Measurements from ENCODE around the gene ERCC2. TPM values are rescaled to one million over a fixed set of nuclear protein-coding genes. Genes with fewer than 3 reads are reported as not detected.
"Not testable (repeated sequence)": the region's sequence is repeated elsewhere in the genome, so short reads cannot be mapped to it uniquely, and the experiment has no call there.

The ERCC2 gene
- total RNA-seq, 2 experiments from 2014 or later = 17.3 to 21.4 TPM

DNA sequence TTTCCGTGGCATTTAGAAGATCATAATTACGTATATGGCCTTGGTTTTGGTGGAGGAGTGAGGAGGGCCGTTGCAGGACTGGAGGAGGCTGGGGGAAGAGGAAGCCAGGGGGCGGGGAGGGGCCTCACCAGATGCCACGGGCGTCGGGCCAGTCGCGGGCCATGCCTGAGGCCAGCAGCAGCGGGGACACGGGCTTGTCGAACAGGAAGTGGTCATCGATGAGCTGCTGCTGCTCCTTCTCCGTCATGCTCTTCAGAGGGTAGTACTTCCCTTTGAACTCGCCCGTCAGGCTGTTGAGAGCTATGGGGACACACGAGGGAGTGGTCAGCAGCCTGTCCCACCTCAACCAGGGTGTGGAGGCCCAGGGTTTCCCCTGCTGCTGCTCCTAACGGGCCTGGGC is 58.8 kb downstream of the ERCC2 start:
- H3K4me3 Mint-ChIP-seq = no peak overlapping the region
- ChIA-PET CTCF (no interaction called here), POLR2A (no interaction called here)
- no peaks in the 10 kb centered on the region for H3K9me3 Mint-ChIP-seq
- H3K4me1 Mint-ChIP-seq = no peaks in the 10 kb centered on the region
- H3K36me3 Mint-ChIP-seq (ENCODE audit: low read depth) = no peaks in the 10 kb centered on the region
- H3K27me3 Mint-ChIP-seq = peaks cover 9% of the 10 kb centered on the region
- H3K27ac Mint-ChIP-seq = no peak overlapping the region
- no peak for DNase-seq

DNA sequence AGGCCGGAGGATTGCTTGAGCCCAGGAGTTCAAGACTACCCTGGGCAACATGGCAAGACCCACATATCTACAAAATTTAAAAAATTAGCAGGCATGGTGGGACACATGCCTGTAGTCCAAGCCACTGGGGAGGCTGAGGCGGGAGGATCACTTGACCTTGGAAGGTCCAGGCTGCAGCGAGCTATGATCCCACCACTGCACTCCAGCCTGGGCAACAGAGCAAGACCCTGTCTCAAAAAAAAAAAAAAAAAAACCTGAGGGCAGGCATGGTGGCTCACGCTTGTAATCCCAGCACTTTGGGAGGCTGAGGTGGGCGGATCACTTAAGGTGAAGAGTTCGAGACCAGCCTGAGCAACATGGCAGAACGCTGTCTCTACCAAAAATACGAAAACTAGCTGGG is 61.1 kb downstream of the ERCC2 start:
- H3K27me3 Mint-ChIP-seq; DNase-seq; H3K27ac Mint-ChIP-seq; POLR2A ChIA-PET; H3K4me1 Mint-ChIP-seq; H3K4me3 Mint-ChIP-seq; H3K9me3 Mint-ChIP-seq; H3K36me3 Mint-ChIP-seq (ENCODE audit: low read depth): not testable (repeated sequence)
- CTCF ChIA-PET = interaction anchor here (0.6 to 1.0 kb wide), 2 partner anchors 18 to 329 kb away, joined by 4 to 5 read pairs; no protein-coding TSS in a partner anchor

DNA sequence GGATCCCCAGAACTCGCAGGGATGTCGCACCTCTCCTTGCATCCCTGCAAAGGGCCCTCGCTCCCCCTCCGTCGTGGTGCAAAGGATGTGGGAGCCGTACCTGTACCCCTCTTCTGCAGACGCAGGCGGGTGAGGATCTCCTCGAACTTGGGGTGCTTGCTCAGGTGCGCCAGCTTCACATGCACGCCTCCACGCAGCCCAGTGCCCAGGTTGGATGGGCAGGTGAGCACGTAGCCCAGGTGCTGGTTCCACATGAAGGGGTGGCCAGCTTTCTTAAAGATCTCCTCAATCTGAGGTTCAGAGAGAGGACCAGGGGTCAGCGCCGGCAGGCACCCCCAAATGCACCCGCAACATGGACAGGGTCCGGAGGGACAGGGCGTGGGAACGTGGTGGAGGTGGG is 63.0 kb downstream of the ERCC2 start:
- POLR2A ChIA-PET = no interaction called here
- no peak for DNase-seq
- H3K36me3 Mint-ChIP-seq (ENCODE audit: low read depth) = no peaks in the 10 kb centered on the region
- H3K4me3 Mint-ChIP-seq = no peak overlapping the region
- no peaks in the 10 kb centered on the region for H3K4me1 Mint-ChIP-seq
- CTCF ChIA-PET = no interaction called here
- H3K9me3 Mint-ChIP-seq = no peaks in the 10 kb centered on the region
- no peaks in the 10 kb centered on the region for H3K27me3 Mint-ChIP-seq
- no peak overlapping the region for H3K27ac Mint-ChIP-seq

DNA sequence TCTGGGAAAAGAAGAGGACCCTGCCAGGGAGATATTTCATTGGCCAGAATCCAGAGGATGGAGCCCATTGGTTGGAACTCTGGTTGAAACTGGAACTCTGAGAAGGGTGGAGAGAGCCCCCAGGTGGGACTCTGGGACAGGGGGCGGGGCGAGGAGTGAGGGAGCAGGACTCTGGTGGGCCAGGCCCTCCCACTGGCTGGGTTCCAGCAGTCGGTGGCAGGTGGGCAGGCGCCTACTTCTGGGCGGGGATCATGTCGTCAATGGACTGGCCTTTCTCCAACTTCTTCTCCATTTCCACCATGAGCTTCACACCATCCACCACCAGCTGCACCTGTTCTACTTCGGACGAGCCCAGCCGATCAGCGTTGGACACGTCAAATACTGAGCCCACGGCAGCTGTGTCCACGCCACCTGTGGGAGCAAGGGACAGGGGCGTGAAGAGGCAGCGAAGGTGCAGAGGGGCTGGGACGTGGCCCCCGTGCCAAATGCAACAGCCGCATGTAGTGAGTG is 63.8 kb downstream of the ERCC2 start:
- DNase-seq = no peak
- Mint-ChIP-seq H3K4me3 (no peak overlapping the region), H3K36me3 (ENCODE audit: low read depth) (no peaks in the 10 kb centered on the region), H3K9me3 (no peaks in the 10 kb centered on the region), H3K27ac (no peak overlapping the region), H3K4me1 (no peaks in the 10 kb centered on the region), H3K27me3 (no peaks in the 10 kb centered on the region)
- POLR2A ChIA-PET = no interaction called here
- CTCF ChIA-PET = no interaction called here

DNA sequence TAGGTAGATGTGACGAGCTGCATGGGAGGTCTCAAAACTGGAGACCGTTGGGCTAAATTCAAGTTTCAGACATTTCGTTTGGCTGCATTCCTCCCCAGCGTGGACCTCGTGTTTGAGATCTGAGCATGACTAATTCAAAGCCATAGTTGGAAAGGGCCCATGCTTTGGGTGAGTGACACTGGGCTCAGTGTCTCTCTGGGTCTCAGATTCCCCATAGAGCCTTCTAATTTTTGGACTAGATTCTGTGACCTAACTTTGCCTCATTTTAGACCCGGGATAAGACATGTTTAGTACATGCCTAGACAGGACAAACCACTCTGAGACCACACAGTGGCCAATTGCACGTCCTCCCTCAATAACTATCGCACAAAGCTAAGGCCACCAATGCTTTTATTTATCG is 64.3 kb downstream of the ERCC2 start:
- no peaks in the 10 kb centered on the region for H3K4me1 Mint-ChIP-seq
- POLR2A ChIA-PET = no interaction called here

DNA sequence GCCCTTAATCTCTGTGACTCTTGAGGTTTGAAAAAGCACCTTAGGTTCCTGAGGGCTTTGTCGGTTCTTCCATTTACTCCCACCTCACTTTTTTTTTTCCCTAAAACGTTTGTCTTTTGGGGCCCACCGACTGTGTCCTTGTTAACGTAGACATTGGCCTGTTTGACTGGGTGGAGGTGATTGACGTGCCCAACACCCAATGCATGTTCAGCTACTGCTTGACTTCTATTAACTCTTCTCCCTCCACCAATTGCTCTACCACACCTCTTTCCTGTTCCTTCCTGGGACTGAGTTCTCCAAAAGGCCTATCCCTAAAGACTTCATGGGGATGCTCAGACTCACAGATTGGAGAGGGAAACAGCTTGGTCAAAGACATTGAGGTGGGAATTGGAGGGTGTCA is 65.0 kb downstream of the ERCC2 start:
- no peaks in the 10 kb centered on the region for H3K4me1 Mint-ChIP-seq
- H3K4me3 Mint-ChIP-seq = no peak overlapping the region
- H3K27me3 Mint-ChIP-seq = no peaks in the 10 kb centered on the region
- H3K36me3 Mint-ChIP-seq (ENCODE audit: low read depth) = no peaks in the 10 kb centered on the region
- H3K9me3 Mint-ChIP-seq = no peaks in the 10 kb centered on the region
- no peak overlapping the region for H3K27ac Mint-ChIP-seq
- no peak for DNase-seq
- POLR2A ChIA-PET = interaction anchor here (0.6 kb wide), 1 partner anchor 30 kb away, joined by 3 read pairs; no protein-coding TSS in a partner anchor
- CTCF ChIA-PET = interaction anchor here (0.6 kb wide), 1 partner anchor 39 kb away, joined by 3 read pairs; no protein-coding TSS in a partner anchor

More for the DNA sequence above, 64.3 kb downstream of the ERCC2 start:
- CTCF ChIA-PET = interaction anchor here (0.6 kb wide), 1 partner anchor 38 kb away, joined by 3 read pairs; no protein-coding TSS in a partner anchor
- Mint-ChIP-seq H3K9me3 (no peaks in the 10 kb centered on the region), H3K27ac (no peak overlapping the region), H3K27me3 (no peaks in the 10 kb centered on the region), H3K4me3 (no peak overlapping the region), H3K36me3 (ENCODE audit: low read depth) (no peaks in the 10 kb centered on the region)
- DNase-seq = no peak

- DNase-seq = no peak
- Mint-ChIP-seq H3K36me3 (ENCODE audit: low read depth) (no peaks in the 10 kb centered on the region), H3K27ac (no peak overlapping the region), H3K27me3 (no peaks in the 10 kb centered on the region), H3K4me3 (no peak overlapping the region), H3K9me3 (no peaks in the 10 kb centered on the region), H3K4me1 (no peaks in the 10 kb centered on the region)
- ChIA-PET POLR2A (interaction anchor here (0.6 kb wide), 1 partner anchor 30 kb away, joined by 3 read pairs; no protein-coding TSS in a partner anchor), CTCF (interaction anchor here (0.9 kb wide), 1 partner anchor 12 kb away, joined by 3 read pairs; no protein-coding TSS in a partner anchor)
These were observed 65.4 kb downstream of the ERCC2 start for GRCh38 chr19:45305007-45305406.

DNA sequence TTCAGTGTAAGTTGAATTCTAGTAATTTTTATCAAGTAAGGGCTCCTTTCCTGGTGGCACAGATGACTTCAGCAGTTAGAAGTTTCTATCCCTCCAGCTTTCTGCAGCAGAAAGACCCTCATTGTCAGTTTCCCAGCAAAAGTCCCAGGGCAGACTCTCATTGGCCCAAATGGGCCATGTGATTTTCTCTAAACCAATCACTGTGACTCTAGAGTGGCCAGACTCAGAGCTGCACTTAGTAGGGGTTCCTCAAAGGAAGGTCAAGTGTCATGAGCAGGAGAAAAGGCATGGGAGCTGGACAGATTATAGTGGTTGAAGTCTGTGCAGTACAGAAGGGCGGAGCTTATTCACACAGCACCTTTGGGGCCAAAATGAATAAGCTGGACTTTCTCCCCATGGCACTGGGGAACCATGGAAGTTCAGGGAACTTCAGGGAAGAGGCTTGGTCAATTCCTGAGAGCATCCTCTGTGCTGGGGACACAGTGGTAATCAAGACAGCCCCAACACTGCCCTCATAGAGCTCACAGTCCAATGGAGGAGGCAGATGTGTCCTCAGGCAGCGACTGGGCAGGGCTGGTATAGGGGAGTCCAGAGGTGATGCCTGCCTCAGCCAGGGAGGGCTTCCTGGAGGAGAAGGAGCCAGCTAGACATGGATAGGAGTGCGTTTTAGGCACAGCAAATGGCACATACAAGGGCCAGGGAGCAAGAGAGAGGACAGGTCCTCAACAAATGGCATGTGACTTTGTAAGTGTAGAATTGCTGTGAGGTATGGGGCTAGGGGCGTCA is 66.0 kb downstream of the ERCC2 start:
- ChIA-PET POLR2A (interaction anchor here (0.5 kb wide), 1 partner anchor 17 kb away, joined by 8 read pairs; no protein-coding TSS in a partner anchor), CTCF (interaction anchor here (0.9 kb wide), 1 partner anchor 13 kb away, joined by 3 read pairs; no protein-coding TSS in a partner anchor)
- H3K9me3 Mint-ChIP-seq = no peaks in the 10 kb centered on the region
- H3K4me3 Mint-ChIP-seq = no peak overlapping the region
- no peaks in the 10 kb centered on the region for H3K27me3 Mint-ChIP-seq
- no peaks in the 10 kb centered on the region for H3K36me3 Mint-ChIP-seq (ENCODE audit: low read depth)
- H3K4me1 Mint-ChIP-seq = no peaks in the 10 kb centered on the region
- H3K27ac Mint-ChIP-seq = no peak overlapping the region
- no peak for DNase-seq

DNA sequence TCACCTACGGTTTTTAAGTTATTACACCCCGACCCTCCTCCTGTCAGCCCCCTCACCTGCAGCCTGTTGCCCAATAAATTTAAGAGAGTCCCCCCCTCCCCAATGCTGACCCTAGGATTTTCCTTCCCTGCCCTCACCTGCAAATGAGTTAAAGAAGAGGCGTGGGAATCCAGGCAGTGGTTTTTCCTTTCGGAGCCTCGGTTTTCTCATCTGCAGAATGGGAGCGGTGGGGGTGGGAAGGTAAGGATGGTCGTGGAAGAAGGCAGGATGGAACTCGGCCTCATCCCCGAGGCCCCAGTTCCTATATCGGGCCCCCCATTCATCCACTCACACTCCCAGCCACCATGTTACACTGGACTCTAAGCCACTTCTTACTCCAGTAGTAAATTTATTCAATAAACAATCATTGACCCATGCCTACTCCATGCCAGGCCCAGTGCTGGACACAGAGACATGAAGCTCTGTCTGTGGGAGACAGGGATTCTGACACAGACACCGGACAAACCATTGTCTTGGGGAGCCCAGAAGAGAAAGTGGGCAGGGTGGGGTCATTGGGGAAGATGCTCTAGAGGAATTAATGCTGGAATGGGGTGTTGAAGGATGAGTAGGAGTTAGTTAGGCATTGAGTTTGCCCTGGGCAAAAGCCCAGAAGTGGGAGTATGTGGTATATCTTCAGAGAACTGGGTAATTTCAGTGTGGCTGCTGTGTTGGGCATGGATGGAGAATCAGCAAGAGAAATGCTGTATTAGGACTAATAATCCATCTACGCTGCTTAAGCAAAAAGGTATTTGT is 66.9 kb downstream of the ERCC2 start:
- no peak overlapping the region for H3K4me3 Mint-ChIP-seq
- POLR2A ChIA-PET = no interaction called here

GRCh38 chr19:45302416-45302815 is 68.0 kb downstream of the ERCC2 start:
- no peaks in the 10 kb centered on the region for H3K27me3 Mint-ChIP-seq
- H3K36me3 Mint-ChIP-seq (ENCODE audit: low read depth) = no peaks in the 10 kb centered on the region
- H3K4me3 Mint-ChIP-seq = no peak overlapping the region
- H3K4me1 Mint-ChIP-seq = no peaks in the 10 kb centered on the region
- CTCF ChIA-PET = no interaction called here
- no peak for DNase-seq
- POLR2A ChIA-PET = no interaction called here
- no peaks in the 10 kb centered on the region for H3K9me3 Mint-ChIP-seq
- H3K27ac Mint-ChIP-seq = no peak overlapping the region

More for the DNA sequence above, 66.9 kb downstream of the ERCC2 start:
- CTCF ChIA-PET = no interaction called here
- no peak for DNase-seq
- no peaks in the 10 kb centered on the region for H3K9me3 Mint-ChIP-seq
- H3K27ac Mint-ChIP-seq = no peak overlapping the region
- no peaks in the 10 kb centered on the region for H3K4me1 Mint-ChIP-seq
- H3K36me3 Mint-ChIP-seq (ENCODE audit: low read depth) = no peaks in the 10 kb centered on the region
- H3K27me3 Mint-ChIP-seq = no peaks in the 10 kb centered on the region

Other genes with a start within 250 kb of the ERCC2 start
- under 1 TPM in 1 of 2 experiments, not detected in 1; 0.17 TPM for gene NKPD1, start 209.6 kb downstream of the ERCC2 start, total RNA-seq
- gene TRAPPC6A, start 192.3 kb downstream of the ERCC2 start, total RNA-seq = 10 to 100 TPM; 55.1 to 64.2 TPM
- gene BLOC1S3, start 191.8 kb downstream of the ERCC2 start, total RNA-seq = 10 to 100 TPM; 15.3 to 19.7 TPM
- gene EXOC3L2, start 125.2 kb downstream of the ERCC2 start, total RNA-seq = not detected
- 10 to 100 TPM; 19.5 to 19.6 TPM for gene MARK4, start 119.3 kb downstream of the ERCC2 start, total RNA-seq
- not detected for gene CKM, start 47.7 kb downstream of the ERCC2 start, total RNA-seq
- gene KLC3, start 29.8 kb downstream of the ERCC2 start, total RNA-seq = not detected
- gene PPP1R13L, start 34.5 kb upstream of the ERCC2 start, total RNA-seq = 10 to 100 TPM; 15.5 to 17.7 TPM
- gene POLR1G, start 36.1 kb upstream of the ERCC2 start, total RNA-seq = 1 to 10 TPM; 7.0 to 7.4 TPM
- gene ERCC1, start 53.3 kb upstream of the ERCC2 start, total RNA-seq = 10 to 100 TPM; 59.9 to 66.1 TPM
- gene FOSB, start 97.4 kb upstream of the ERCC2 start, total RNA-seq = 10 to 100 TPM; 36.0 to 43.9 TPM
- gene RTN2, start 126.5 kb upstream of the ERCC2 start, total RNA-seq = 1 to 10 TPM; 1.8 to 2.0 TPM
- 1 to 10 TPM in 1 of 2 experiments, under 1 TPM in 1; 0.82 to 1.1 TPM for gene PPM1N, start 127.9 kb upstream of the ERCC2 start, total RNA-seq
- gene VASP, start 136.9 kb upstream of the ERCC2 start, total RNA-seq = 100 to 1,000 TPM; 143 to 157 TPM
- 10 to 100 TPM; 12.6 to 13.4 TPM for gene OPA3, start 214.2 kb upstream of the ERCC2 start, total RNA-seq
- gene GPR4, start 231.6 kb upstream of the ERCC2 start, total RNA-seq = not detected

Data from activated CD4-positive, alpha-beta T cell treated with anti-CD3 and anti-CD28 coated beads, Interleukin-2, amount 10 ng/mL, durations not matched to agents 7 days and 5 days (primary cell).